DND-41 (cell line): Measurements from ENCODE around the gene DPP3.

Source experiments
- ATAC-seq: fragments of 200-7000 bp; cut with Tn5 transposase; 3 replicates; pipeline ENCODE4 v1.9.1; 2021; ENCODE audit warnings: low read depth; ENCODE audit not compliant: insufficient read depth
- DNase-seq: peaks from one replicate; pipeline ENCODE4 v3.0.0-alpha.2; 2020
- H2AFZ ChIP-seq: 2 replicates; pipeline ENCODE4 v1.6.0; 2012; ENCODE audit warnings: low read depth, low read length
- H3K27ac ChIP-seq: 2 replicates; pipeline ENCODE4 v1.5.1; 2012; ENCODE audit warnings: low read length, inconsistent platforms
- H3K27me3 ChIP-seq: fragments of 200-600 bp; sonication (generic); 2 replicates; pipeline ENCODE4 v1.6.0; 2012; ENCODE audit warnings: low read length, mild to moderate bottlenecking, inconsistent platforms; ENCODE audit not compliant: insufficient read depth, poor library complexity
- H3K36me3 ChIP-seq: 2 replicates; pipeline ENCODE4 v1.5.1; 2012; ENCODE audit warnings: low read length, inconsistent platforms; ENCODE audit not compliant: insufficient read depth
- H3K4me1 ChIP-seq: 2 replicates; pipeline ENCODE4 v1.5.1; 2012; ENCODE audit warnings: mild to moderate bottlenecking, low read length; ENCODE audit not compliant: insufficient read depth
- H3K4me2 ChIP-seq: 2 replicates; pipeline ENCODE4 v1.6.0; 2012; ENCODE audit warnings: mild to moderate bottlenecking, moderate library complexity, low read length, inconsistent platforms; ENCODE audit not compliant: insufficient read depth
- H3K4me3 ChIP-seq, 2 experiments: fragments of 200-600 bp in 1 of 2; shearing (Covaris generic) in 1 of 2; 2 replicates each; pipeline ENCODE4 v1.5.1; 2012 to 2016; ENCODE audit warnings: inconsistent platforms in 2 of 2, low read length in 2 of 2, mild to moderate bottlenecking in 2 of 2, low read depth in 1 of 2, moderate library complexity in 1 of 2
- H3K79me2 ChIP-seq: 2 replicates; pipeline ENCODE4 v1.6.0; 2012; ENCODE audit warnings: low read length, inconsistent platforms; ENCODE audit not compliant: insufficient read depth
- H3K9ac ChIP-seq: 2 replicates; pipeline ENCODE4 v1.6.0; 2012; ENCODE audit warnings: low read depth, mild to moderate bottlenecking, inconsistent platforms, low read length, moderate library complexity
- H3K9me3 ChIP-seq: 2 replicates; pipeline ENCODE4 v1.5.1; 2012; ENCODE audit warnings: low read length, moderate library complexity, mild to moderate bottlenecking, inconsistent platforms; ENCODE audit not compliant: insufficient read depth, severe bottlenecking
- H4K20me1 ChIP-seq: 2 replicates; pipeline ENCODE4 v1.6.0; 2012; ENCODE audit warnings: low read length; ENCODE audit not compliant: insufficient read depth
- EZH2 ChIP-seq: IDR thresholded peaks from 3 replicates; pipeline ENCODE4 v1.6.1; 2012; ENCODE audit warnings: borderline replicate concordance, low read depth, mild to moderate bottlenecking, moderate library complexity, low read length, inconsistent platforms; ENCODE audit not compliant: severe bottlenecking
- TF ChIP-seq, protein P1 (sequence below): IDR thresholded peaks from 2 replicates; pipeline ENCODE4 v1.5.1; 2012; ENCODE audit warnings: borderline replicate concordance, low read length, moderate library complexity, mild to moderate bottlenecking; ENCODE audit not compliant: poor library complexity, severe bottlenecking; ENCODE audit errors: extremely low read depth

Gene DPP3

DNA sequence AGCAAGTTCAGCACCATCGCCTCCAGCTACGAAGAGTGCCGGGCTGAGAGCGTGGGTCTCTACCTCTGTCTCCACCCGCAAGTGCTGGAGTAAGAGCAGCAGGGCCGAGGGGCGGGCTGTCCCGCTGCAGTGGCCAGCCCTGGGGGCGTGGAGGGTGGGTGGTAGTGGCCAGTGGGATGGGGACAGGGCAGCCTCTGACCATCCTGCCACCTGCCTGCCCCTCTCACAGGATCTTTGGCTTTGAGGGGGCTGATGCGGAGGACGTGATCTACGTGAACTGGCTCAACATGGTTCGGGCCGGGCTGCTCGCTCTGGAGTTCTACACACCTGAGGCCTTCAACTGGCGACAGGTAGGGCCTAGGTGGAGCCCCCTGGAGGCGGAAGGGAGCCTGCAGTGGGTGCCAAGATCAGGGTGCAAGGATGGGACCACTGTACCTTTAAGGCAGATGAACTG lies 15.2 kb downstream of the DPP3 start:
- ATAC-seq (no peak), DNase-seq (no peak)
- Histone ChIP-seq H3K79me2 (no peaks in the 10 kb centered on the region), H3K4me3 (no peak overlapping the region), H2AFZ (no peak overlapping the region), H3K36me3 (peaks cover 65% of the 10 kb centered on the region), H3K9me3 (no peaks in the 10 kb centered on the region), H3K27ac (no peak overlapping the region), H3K27me3 (no peaks in the 10 kb centered on the region), H3K4me2 (no peak overlapping the region), H4K20me1 (peaks cover 6% of the 10 kb centered on the region), H3K9ac (no peak overlapping the region), H3K4me1 (no peaks in the 10 kb centered on the region)
- TF ChIP-seq EZH2 = no peak
- TF ChIP-seq, protein P1, sequence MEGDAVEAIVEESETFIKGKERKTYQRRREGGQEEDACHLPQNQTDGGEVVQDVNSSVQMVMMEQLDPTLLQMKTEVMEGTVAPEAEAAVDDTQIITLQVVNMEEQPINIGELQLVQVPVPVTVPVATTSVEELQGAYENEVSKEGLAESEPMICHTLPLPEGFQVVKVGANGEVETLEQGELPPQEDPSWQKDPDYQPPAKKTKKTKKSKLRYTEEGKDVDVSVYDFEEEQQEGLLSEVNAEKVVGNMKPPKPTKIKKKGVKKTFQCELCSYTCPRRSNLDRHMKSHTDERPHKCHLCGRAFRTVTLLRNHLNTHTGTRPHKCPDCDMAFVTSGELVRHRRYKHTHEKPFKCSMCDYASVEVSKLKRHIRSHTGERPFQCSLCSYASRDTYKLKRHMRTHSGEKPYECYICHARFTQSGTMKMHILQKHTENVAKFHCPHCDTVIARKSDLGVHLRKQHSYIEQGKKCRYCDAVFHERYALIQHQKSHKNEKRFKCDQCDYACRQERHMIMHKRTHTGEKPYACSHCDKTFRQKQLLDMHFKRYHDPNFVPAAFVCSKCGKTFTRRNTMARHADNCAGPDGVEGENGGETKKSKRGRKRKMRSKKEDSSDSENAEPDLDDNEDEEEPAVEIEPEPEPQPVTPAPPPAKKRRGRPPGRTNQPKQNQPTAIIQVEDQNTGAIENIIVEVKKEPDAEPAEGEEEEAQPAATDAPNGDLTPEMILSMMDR = no peak

DNA sequence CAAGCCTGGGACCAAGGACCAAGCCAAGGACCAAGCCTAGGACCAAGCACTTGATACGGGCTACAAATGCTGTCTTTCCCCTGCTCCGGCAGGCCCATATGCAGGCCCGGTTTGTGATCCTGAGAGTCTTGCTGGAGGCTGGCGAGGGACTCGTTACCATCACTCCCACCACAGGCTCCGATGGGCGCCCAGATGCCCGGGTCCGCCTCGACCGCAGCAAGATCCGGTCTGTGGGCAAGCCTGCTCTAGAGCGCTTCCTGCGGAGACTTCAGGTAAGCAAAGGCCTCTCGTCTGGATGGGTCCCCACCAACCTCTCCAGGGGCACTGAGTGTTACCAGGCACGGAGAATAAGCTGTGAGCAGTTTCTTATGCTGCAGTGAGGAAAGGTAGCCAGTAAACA lies 17.0 kb downstream of the DPP3 start:
- H3K9ac ChIP-seq = no peak overlapping the region
- no peak overlapping the region for H3K4me3 ChIP-seq
- ATAC-seq (no peak), DNase-seq (no peak)
- no peak for TF ChIP-seq EZH2
- TF ChIP-seq, protein P1 = no peak
- H4K20me1 ChIP-seq = peaks cover 6% of the 10 kb centered on the region
- no peak overlapping the region for H3K27ac ChIP-seq
- H3K4me1 ChIP-seq = no peaks in the 10 kb centered on the region
- H3K36me3 ChIP-seq = peaks cover 62% of the 10 kb centered on the region
- H2AFZ ChIP-seq = no peak overlapping the region
- H3K9me3 ChIP-seq = no peaks in the 10 kb centered on the region
- no peaks in the 10 kb centered on the region for H3K27me3 ChIP-seq
- no peak overlapping the region for H3K4me2 ChIP-seq
- no peaks in the 10 kb centered on the region for H3K79me2 ChIP-seq

GRCh38 chr11:66498506-66498905 lies 18.3 kb downstream of the DPP3 start:
- Histone ChIP-seq H3K36me3 (peaks cover 49% of the 10 kb centered on the region), H3K27me3 (no peaks in the 10 kb centered on the region), H3K9me3 (no peaks in the 10 kb centered on the region), H3K4me2 (no peak overlapping the region), H3K9ac (no peak overlapping the region), H3K79me2 (no peaks in the 10 kb centered on the region), H3K4me3 (no peak overlapping the region), H4K20me1 (no peaks in the 10 kb centered on the region; the same call in none of the 2 replicates), H2AFZ (no peak overlapping the region), H3K4me1 (no peaks in the 10 kb centered on the region), H3K27ac (no peak overlapping the region)
- DNase-seq (no peak), ATAC-seq (no peak)
- TF ChIP-seq, protein P1 = no peak
- no peak for TF ChIP-seq EZH2
